HG03571 (cell line): Measurements from ENCODE around the gene SPRED2.

ENCODE experiments used
- ATAC-seq: cut with Tn5 transposase; IDR thresholded peaks from one replicate; pipeline ENCODE4 v1.9.1; 2021; ENCODE audit not compliant: unreplicated experiment

SPRED2 gene

DNA sequence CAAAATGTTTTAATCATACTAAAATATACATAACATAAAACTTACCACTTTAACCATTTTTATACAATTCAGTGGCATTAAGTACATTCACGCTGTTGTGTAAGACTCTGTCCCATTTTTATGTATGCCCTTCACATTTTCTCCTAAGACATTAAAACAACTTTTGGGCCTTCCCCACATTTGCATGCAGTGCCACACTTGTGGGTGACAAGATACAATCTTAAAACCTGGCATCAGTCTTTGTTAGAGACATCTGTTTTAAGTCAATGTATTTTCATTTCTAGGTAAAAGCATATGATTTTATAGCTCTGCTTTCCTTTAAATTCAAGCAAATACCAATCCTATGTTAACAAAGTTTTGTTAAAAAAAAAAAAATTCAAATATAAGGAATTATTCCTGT is 17.3 kb downstream of the SPRED2 start:
- no peak for ATAC-seq

- no peak for ATAC-seq
Observed at GRCh38 chr2:65413610-65414009, 18.8 kb downstream of the SPRED2 start.

- ATAC-seq: no peak
Observed at GRCh38 chr2:65413106-65413505, 19.3 kb downstream of the SPRED2 start.

DNA sequence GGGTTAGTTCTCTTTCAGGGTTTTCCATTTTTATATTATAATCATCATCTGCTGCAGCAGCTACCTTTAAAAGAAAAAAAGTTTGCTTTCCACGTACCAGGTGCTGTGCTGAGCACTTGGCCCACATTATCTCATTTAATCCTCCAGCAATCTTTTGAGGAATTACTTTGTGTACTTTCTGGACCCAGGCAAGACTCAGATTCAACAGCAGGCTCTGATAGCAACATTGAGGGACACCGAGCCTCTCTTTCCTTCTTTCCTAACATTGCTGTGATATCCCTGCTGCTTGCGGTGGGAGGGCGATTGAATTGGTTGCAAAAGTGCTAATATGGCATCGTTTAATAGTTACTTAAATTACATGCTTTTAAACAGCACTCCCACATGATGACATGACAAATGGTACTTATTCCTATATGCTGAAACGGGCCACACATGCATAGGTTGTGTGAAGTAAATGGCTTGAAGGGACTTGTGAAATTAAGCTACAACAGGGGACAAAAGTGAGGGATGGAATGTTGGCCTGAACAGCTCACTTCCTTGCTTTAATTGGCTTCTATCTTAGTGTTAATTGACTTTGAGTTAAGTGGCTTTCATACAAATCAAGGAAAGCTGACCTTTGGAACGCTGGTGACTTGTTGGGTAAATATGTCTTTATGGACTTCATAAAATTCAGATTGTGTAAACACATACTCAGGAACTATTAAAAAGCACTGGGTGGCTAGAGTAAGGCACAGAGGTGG is 21.2 kb downstream of the SPRED2 start:
- ATAC-seq: no peak

DNA sequence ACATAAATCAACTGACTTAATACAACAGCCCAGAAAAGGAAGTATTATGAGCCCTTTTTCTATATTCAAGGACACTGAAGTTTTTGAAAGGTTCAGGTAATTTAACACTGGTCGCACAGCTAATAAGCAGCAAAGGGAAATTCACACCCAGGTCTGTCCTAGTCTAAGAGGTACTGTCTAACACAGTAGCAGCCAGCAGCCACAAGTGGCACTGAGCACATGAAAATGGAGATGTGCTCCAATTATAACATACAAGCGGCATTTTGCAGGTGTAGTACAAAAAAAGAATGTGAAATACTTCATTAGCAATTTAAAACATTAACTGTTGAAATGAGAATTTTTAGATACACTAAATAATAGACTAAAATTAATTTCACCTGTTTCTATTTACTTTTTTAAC is 23.4 kb downstream of the SPRED2 start:
- ATAC-seq: no peak

DNA sequence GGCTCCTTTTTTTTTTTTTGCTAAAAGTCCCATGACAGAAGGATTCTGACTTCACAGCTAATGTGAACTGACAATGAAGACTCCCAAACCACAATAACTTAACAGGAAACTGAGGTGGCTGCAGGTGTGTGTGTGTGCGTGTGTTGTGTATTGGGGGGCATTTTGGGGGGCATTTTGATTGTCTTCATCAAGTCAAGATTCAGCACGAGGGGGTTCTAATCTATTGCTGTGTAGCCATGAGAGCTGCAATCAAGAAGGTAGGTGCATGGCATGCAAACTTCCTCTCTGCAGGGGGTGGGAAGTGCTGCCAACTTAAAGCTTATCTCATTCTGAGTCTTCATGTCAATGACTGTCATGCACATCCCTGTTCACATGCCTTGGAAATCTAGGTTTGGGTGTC is 25.2 kb downstream of the SPRED2 start:
- no peak for ATAC-seq

DNA sequence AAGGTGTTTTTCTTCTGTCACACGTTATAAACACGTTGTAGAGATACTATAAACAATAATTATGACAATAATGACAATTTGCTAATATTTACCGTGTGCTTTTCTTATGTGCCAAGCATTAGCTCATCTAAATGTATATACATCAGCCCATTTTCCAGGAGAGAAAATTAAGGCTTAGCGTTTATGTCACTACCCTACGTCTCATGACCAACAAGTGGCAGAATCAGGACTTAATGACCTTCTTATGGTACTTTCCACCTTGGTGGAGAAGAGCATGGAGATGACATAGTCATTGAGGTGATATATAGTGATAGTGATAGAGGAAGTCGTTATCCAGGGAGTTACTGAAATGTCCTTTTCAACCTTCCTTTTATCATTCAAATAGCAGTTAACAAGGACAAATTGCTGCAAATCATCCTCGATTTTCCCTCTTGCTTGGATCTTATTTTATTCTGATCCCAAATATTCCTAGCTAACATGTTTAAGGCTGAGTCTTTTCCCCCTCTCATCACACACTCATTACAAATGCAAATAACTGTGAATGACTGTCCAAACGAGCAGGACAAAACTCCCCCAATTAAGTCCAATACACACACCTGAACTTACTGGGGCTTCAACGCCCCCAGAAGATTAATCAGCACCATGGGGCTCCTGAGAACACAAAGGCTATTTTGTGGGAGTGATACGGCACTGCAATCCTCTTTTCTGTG is 27.3 kb downstream of the SPRED2 start:
- no peak for ATAC-seq

GRCh38 chr2:65403529-65403915 is 28.9 kb downstream of the SPRED2 start:
- ATAC-seq: no peak

- no peak for ATAC-seq
Observed at GRCh38 chr2:65402780-65403528, 29.4 kb downstream of the SPRED2 start.

DNA sequence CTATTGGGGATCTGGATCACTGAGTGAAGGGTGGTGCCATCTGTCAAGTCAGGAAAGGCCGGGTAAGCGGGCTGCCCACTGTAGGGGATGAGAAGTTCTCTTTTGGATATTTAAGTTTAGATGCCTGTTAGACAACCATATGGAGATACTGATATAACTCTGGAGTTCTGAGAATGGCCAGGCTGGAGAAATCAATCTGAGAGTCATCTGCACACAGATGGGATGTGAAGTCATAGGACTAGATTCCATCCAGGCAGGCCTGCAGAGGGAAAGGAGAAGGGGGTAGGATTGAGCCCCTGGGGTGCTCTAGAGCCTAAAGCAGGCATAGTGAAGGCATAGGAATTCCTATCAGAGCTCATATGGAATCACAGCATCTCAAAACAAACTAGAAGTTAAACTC is 30.1 kb downstream of the SPRED2 start:
- ATAC-seq: no peak

GRCh38 chr2:65397122-65397521 is 35.3 kb downstream of the SPRED2 start:
- ATAC-seq: no peak

DNA sequence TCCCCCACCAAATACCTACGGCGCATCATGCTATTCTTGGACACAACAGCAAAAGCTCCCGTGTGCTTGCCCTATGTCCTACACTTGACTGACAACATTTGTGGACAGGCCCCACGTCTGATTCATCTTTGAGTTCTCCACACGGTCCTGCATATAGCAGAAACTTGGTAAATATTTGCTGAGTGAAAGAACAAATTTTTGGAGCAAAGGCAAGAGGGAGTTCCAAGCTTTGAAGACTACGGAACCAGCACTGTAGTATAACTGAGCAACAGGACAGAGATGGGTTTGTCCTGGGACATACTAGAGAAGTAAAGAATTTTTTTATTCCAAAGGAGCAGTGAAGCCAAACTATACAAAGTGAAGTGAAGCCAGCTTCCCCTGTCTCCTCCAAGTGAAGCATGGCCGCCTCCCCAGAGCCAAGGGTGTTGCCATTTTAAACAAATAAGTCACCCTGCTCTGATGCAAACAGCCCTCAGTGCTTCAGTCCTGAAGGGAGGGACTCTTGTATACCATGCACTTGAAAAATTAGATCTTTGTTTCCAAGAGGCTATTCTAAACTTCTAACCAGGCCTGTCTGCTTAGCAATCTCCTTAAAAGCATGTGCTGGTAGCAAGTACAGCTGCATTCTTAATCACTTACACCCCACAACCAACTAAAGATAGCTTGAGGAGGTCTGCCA is 35.9 kb downstream of the SPRED2 start:
- no peak for ATAC-seq

DNA sequence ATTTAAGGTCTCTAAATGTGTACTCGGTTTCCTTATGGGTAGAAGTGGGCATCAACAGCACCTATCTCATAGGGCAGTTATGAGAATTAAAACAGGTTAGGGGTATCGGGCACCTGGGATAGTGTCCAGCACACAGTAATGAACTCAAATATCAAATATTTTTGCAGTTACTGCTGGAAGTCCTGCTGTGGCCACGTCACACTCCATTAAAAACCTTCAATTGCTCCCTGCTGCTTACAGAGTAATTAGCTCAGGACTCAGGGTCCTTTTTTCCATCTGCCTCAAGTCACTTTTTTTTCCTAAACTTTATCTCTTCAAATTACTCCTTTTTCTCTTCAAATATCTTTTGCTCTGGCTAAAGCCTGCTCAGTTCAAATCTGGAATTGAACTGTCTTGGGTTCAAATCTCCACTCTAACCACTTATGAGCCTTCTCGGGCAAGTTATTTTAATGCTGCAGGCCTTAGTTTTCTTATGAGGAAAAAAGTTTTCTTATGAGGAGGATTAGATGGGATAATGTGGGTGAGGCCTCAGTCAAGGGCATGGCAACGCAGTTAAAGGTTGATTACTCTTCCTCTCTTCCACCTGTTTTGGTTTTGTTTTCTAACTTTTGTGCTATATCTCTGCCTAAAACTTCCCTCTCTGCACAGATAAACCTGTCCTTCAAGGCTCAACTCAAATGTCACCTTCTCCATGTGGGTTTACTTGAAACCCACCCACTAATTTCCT is 36.6 kb downstream of the SPRED2 start:
- no peak for ATAC-seq

- no peak for ATAC-seq
Observed at GRCh38 chr2:65393743-65394422, 38.5 kb downstream of the SPRED2 start.

DNA sequence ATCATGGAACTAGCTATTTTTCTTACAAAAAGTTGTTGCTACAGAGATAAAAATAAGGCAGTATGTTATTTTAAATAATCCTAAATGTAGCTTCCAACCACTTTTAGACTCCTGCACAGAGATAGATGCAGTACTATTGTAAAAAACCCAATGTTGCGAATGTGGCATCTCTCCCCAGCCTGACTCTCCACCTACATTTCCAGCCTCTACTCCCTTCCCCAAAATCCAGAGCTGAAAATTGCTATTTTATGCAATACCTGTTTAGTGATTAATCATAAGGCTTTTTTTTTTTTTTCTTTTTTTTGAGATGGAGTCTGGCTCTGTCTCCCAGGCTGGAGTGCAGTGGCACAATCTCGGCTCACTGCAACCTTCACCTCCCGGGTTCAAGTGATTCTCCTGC is 39.4 kb downstream of the SPRED2 start:
- ATAC-seq: no peak

DNA sequence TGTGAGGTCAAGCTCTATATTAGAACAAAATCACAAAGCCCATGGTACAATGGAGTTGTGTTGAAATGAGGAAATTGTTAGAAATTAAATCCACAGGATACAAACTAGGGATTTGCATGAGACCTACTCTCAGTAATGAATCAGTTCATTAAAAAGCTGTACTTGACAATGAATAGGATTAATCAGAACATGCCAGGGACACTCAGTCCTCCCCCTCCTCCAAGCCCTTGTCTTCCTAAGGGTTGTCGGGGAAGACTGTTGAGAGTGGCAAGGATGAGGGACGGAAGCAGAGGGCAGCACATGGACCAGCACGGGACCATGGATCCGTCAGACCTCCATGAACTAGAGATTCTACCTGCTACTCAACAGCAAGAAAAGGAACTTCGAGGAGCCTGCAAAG is 39.8 kb downstream of the SPRED2 start:
- no peak for ATAC-seq

DNA sequence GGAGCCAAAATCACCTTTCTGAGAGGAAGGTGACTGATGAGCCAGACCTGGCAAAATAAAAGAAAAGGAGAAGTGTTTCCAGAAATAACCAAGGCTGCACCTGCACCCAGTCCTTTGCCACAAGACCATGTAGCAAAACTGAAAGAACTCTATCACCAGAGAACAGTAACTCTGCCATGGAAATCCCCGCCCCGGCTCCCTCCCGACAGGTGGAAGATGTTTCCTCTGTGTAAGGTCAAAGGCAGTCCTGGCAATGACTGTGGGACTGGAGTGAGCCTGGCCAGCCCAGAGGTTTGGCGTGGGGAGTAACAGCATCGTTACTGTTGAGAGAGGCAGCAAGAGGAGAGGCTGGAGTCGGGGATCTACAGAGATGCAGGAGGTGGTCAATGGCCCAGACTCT is 42.3 kb downstream of the SPRED2 start:
- peak; percentile 64 for ATAC-seq

GRCh38 chr2:65389476-65389875 is 42.9 kb downstream of the SPRED2 start:
- ATAC-seq: no peak

DNA sequence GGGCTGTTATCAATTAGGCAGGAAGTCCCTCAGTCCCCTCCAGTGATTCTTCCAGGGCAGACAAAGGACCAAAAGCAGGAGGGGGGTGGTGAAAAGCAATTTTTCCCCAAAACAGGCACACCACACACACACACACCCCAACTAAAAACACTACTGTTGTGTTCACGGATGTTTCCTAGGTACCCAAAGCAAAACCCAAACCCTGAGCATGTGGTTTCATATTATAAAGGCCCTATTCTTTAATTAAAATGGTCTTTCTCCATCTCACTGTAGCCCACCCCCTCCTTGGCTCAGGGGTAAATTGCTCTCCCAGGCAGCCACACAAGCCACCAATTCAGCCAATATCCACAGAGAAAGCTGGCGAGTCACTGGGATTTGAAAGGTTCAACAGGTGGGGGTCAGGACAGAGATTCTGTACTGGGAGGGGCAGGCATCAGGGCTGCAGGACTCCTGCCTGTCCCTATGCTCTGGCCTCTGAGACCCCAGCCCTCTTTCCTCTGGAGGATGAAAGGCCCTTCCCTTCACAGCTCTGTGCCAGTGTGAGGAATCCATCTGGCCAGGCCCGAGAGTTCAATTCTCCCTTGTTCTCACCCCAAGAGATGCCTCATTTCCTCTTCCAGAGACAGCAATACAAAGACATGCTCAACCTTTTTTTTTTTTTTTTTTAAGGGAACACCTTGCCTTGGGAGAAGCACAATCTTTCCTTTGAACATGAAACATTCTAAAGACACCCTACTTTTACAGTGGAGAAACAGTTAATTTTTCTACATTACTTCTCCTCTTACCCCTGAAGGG is 43.6 kb downstream of the SPRED2 start:
- no peak for ATAC-seq
